K562 (cell line): ENCODE data around the gene LARP4B. TPM values are rescaled to one million over a fixed set of nuclear protein-coding genes. Genes with fewer than 3 reads are reported as not detected.

Experiments used
- ATAC-seq: fragments of 200-7000 bp; cut with Tn5 transposase; 3 replicates; pipeline ENCODE4 v1.9.1; 2020; ENCODE audit warnings: moderate library complexity
- BruUV-seq: library from RNA; stranded (reverse); fragments of 400-500 nt; replicated peaks from 2 replicates; lab custom pipeline; 2021; lab: Mats Ljungman, UMichigan
- CTCF ChIA-PET: fragments of 300-600 bp; formaldehyde crosslinking; extraction: SDS; loops from one replicate; lab custom pipeline; 2021; ENCODE audit warnings: low intra/inter-chr PET ratio; lab: Yijun Ruan, JAX
- POLR2A ChIA-PET: fragments of 300-600, 350-650 bp; sonication (Branson Sonifier 250); formaldehyde crosslinking; extraction: SDS; loops from one replicate; lab custom pipeline; 2021; ENCODE audit warnings: antibody characterized with exemption, inconsistent platforms; lab: Yijun Ruan, JAX
- DNase-seq, 4 experiments: peaks; one replicate each; pipeline versions ENCODE4 v3.0.0 to v3.0.0-alpha.2; 2011 to 2018; ENCODE audit warnings: low spot score in 3 of 4, mixed read lengths in 3 of 4; ENCODE audit errors: extremely low read depth in 1 of 4
- FAIRE-seq: peaks from 2 replicates; lab custom pipeline; 2011; peaks lifted over from hg19 to GRCh38; lab: Jason Lieb, UNC
- H2AFZ ChIP-seq: 2 replicates; pipeline ENCODE4 v1.6.0; 2011; ENCODE audit warnings: low read depth, low read length, control low read depth, inconsistent platforms
- H3K27ac ChIP-seq: fragments of 200-600 bp; 3 replicates; pipeline ENCODE4 v1.8.0; 2011; ENCODE audit warnings: low read depth, mild to moderate bottlenecking, control low read depth, inconsistent platforms, low read length, moderate library complexity, mixed read lengths; ENCODE audit errors: extremely low read depth
- H3K27me3 ChIP-seq, 2 experiments: fragments of 300-600 bp in 1 of 2; 2 replicates in 1 of 2; 3 replicates in 1 of 2; pipeline versions ENCODE4 v1.6.0 to v1.8.0; 2011; ENCODE audit warnings: inconsistent platforms in 2 of 2, low read length in 2 of 2, mild to moderate bottlenecking in 1 of 2, mixed read lengths in 1 of 2, moderate library complexity in 1 of 2; ENCODE audit not compliant: control insufficient read depth in 2 of 2, insufficient read depth in 2 of 2
- H3K36me3 ChIP-seq: fragments of 300-600 bp; 3 replicates; pipeline ENCODE4 v1.8.0; 2011; ENCODE audit warnings: mild to moderate bottlenecking, low read length, inconsistent platforms; ENCODE audit not compliant: control insufficient read depth, insufficient read depth
- H3K4me1 ChIP-seq, 2 experiments: fragments of 200-600 bp in 1 of 2; replicated peaks in 1 of 2; 2 replicates in 1 of 2; 3 replicates in 1 of 2; pipeline versions ENCODE4 v1.5.1 to v1.8.0; 2011; ENCODE audit warnings: inconsistent platforms in 2 of 2, low read length in 2 of 2, mild to moderate bottlenecking in 1 of 2, mixed read lengths in 1 of 2, moderate library complexity in 1 of 2; ENCODE audit not compliant: control insufficient read depth in 2 of 2, insufficient read depth in 2 of 2
- H3K4me2 ChIP-seq: 2 replicates; pipeline ENCODE4 v1.6.1; 2011; ENCODE audit warnings: low read length, control low read depth, inconsistent platforms, mixed read lengths; ENCODE audit not compliant: insufficient read depth
- H3K4me3 ChIP-seq: fragments of 200-600 bp; sonication (generic), shearing (Covaris generic); 2 replicates; pipeline ENCODE4 v1.5.1; 2016; ENCODE audit warnings: control low read depth, inconsistent platforms
- H3K79me2 ChIP-seq: fragments of 200-600 bp; 3 replicates; pipeline ENCODE4 v1.8.0; 2011; ENCODE audit warnings: low read length, inconsistent platforms; ENCODE audit not compliant: control insufficient read depth, insufficient read depth
- H3K9ac ChIP-seq, 2 experiments: 2 replicates each; pipeline versions ENCODE4 v1.6.0 to v1.6.1; 2011; ENCODE audit warnings: low read depth in 2 of 2, low read length in 2 of 2, control low read depth in 1 of 2, inconsistent platforms in 1 of 2, mild to moderate bottlenecking in 1 of 2, mixed read lengths in 1 of 2; ENCODE audit not compliant: insufficient read depth in 1 of 2
- H3K9me1 ChIP-seq: one replicate; pipeline ENCODE4 v1.6.0; 2011; ENCODE audit warnings: inconsistent platforms, mild to moderate bottlenecking, low read length, moderate library complexity; ENCODE audit not compliant: control insufficient read depth, insufficient read depth
- H3K9me3 ChIP-seq: replicated peaks from 2 replicates; pipeline ENCODE4 v1.5.1; 2011; ENCODE audit warnings: low read depth, low read length, inconsistent platforms; ENCODE audit not compliant: control insufficient read depth, insufficient read depth
- H4K20me1 ChIP-seq: replicated peaks from 2 replicates; pipeline ENCODE4 v1.6.1; 2011; ENCODE audit warnings: low read length, inconsistent platforms, mixed read lengths; ENCODE audit not compliant: control insufficient read depth, insufficient read depth
- CSDE1 ChIP-seq, 2 experiments: fragments of 450-650 bp; IDR thresholded peaks; 2 replicates each; pipeline ENCODE4 v1.6.1; 2016; ENCODE audit warnings: mild to moderate bottlenecking in 1 of 2
- CTCF ChIP-seq, 3 experiments: IDR thresholded peaks in 2 of 3; conservative IDR thresholded peaks in 1 of 3; 2 replicates each; pipeline ENCODE4 v1.5.1; 2011 to 2012; ENCODE audit warnings: low read length in 3 of 3, mild to moderate bottlenecking in 3 of 3, control low read depth in 2 of 3, improper control_type of control experiment in 1 of 3, inconsistent platforms in 1 of 3, low read depth in 1 of 3, mixed read lengths in 1 of 3, moderate library complexity in 1 of 3; ENCODE audit not compliant: insufficient read depth in 2 of 3
- MAZ ChIP-seq, 2 experiments: fragments of 450-650 bp in 1 of 2; sonication (generic) in 1 of 2; formaldehyde crosslinking; IDR thresholded peaks in 1 of 2; conservative IDR thresholded peaks in 1 of 2; 2 replicates each; pipeline versions ENCODE4 v1.4.0 to v1.5.0; 2020; ENCODE audit warnings: mild to moderate bottlenecking in 1 of 2, missing genetic modification reagents in 1 of 2
- MCM3 ChIP-seq: fragments of 450-650 bp; IDR thresholded peaks from 2 replicates; pipeline ENCODE4 v1.6.1; 2016
- MXD1 ChIP-seq: fragments of 250-450 bp; sonication (Bioruptor Pico); IDR thresholded peaks from 2 replicates; pipeline ENCODE4 v1.8.0; 2021; ENCODE audit warnings: borderline replicate concordance, mild to moderate bottlenecking, moderate library complexity; ENCODE audit not compliant: poor library complexity, severe bottlenecking
- NKRF ChIP-seq: fragments of 450-650 bp; IDR thresholded peaks from 2 replicates; pipeline ENCODE4 v1.6.1; 2016; ENCODE audit warnings: borderline replicate concordance
- PHF21A ChIP-seq: fragments of 450-650 bp; IDR thresholded peaks from 2 replicates; pipeline ENCODE4 v1.6.1; 2017; ENCODE audit warnings: low read depth, borderline replicate concordance
- SRF ChIP-seq, 2 experiments: fragments of 250-450, 450-650 bp in 1 of 2; sonication (Bioruptor Pico) in 1 of 2; sonication (generic) in 1 of 2; formaldehyde crosslinking; IDR thresholded peaks; 2 replicates each; pipeline versions ENCODE4 v1.5.0 to v1.5.1; 2020 to 2022; ENCODE audit warnings: mild to moderate bottlenecking in 1 of 2, missing genetic modification reagents in 1 of 2
- TRIM24 ChIP-seq, 2 experiments: fragments of 450-650 bp; IDR thresholded peaks; 2 replicates each; pipeline ENCODE4 v1.6.1; 2016
- ZNF639 ChIP-seq, 2 experiments: fragments of 200-800 bp in 1 of 2; sonication (Bioruptor generic) in 1 of 2; sonication (generic) in 1 of 2; formaldehyde crosslinking in 1 of 2; IDR thresholded peaks in 1 of 2; conservative IDR thresholded peaks in 1 of 2; 2 replicates each; pipeline versions ENCODE4 v1.5.0 to v1.6.1; 2016 to 2020; ENCODE audit warnings: missing compliant biosample characterization in 1 of 2, missing genetic modification characterization in 1 of 2, missing genetic modification reagents in 1 of 2
- WGBS: fragments of 100-300 bp; shearing (Covaris generic); methylation state at CpG from one replicate; pipeline ENCODE4 v1.1.6; 2016; ENCODE audit warnings: low coverage, mixed read lengths; ENCODE audit not compliant: insufficient coverage; ENCODE audit errors: missing lambda C conversion rate; 5-methylcytosine and 5-hydroxymethylcytosine counted together
- in situ Hi-C: fragments of 300-500 bp; cut with MboI; formaldehyde crosslinking; loops from 4 replicates; pipeline ENCODE4 v1.15.0; 2018; ENCODE audit warnings: inconsistent platforms, mixed read lengths
- intact Hi-C: fragments of 100-400 bp; cut with micrococcal nuclease; formaldehyde crosslinking; loops from 2 replicates; pipeline ENCODE4 v1.14.2; 2022
- polyA plus RNA-seq, 8 experiments: library from polyadenylated mRNA; depleted of rRNA in 4 of 8; stranded (reverse) in 5 of 8; unstranded in 3 of 8; fragments of >200 nt; fragmentation: Nextera tagmentation in 2 of 8; fragmentation: Illumina TruSeq in 1 of 8; extraction: Ambion mirVana in 2 of 8; extraction: Trizol in 1 of 8; gene quantifications; 2 replicates each; pipeline versions ENCODE4 v1.2.1 to v1.2.3, GENCODE V29; 2011 to 2014; ENCODE audit warnings: inconsistent platforms in 1 of 8, missing spikeins in 1 of 8
- total RNA-seq, 7 experiments: library from RNA; depleted of rRNA in 6 of 7; stranded (reverse); fragments of >200 nt in 6 of 7; fragmentation: Illumina TruSeq in 2 of 7; extraction: Trizol in 2 of 7; gene quantifications; 2 replicates each; pipeline versions ENCODE4 v1.2.1 to v1.2.3, GENCODE V29; 2011 to 2021; ENCODE audit warnings: low replicate concordance in 1 of 7

LARP4B gene
- total and polyA plus RNA-seq, 9 of the 15 experiments (the other 6 are each of a cell fraction or from before 2014, with no cell fraction given): 11.8 to 130 (median 42.6) TPM

GRCh38 chr10:792083-792791, 139.3 kb downstream of the LARP4B start:
- TF ChIP-seq MCM3 (no peak), CTCF (IDR thresholded peaks at IDR 0.05 in 2 of 3, conservative IDR thresholded peaks at IDR 0.05 in 1 of 3; ENCODE audit: insufficient read depth in 2 of 3, low read depth in 1 of 3, low read length in 3 of 3) (no peak), ZNF639 (CRISPR knock-in tag; conservative IDR thresholded peaks at IDR 0.05 in 1 of 2, IDR thresholded peaks at IDR 0.05 in 1 of 2) (no peak), NKRF (no peak), CSDE1 (IDR thresholded peaks at IDR 0.05) (no peak), MXD1 (CRISPR knock-in tag) (no peak), MAZ (CRISPR knock-in tag; conservative IDR thresholded peaks at IDR 0.05 in 1 of 2, IDR thresholded peaks at IDR 0.05 in 1 of 2) (no peak), TRIM24 (IDR thresholded peaks at IDR 0.05) (no peak), SRF (CRISPR knock-in tag; IDR thresholded peaks at IDR 0.05) (no peak), PHF21A (no peak)
- H3K27me3 ChIP-seq: peaks cover 7 to 37% of the 10 kb centered on the region in 2 experiments
- H3K36me3 ChIP-seq: no peaks in the 10 kb centered on the region
- H3K9me1 ChIP-seq: peaks cover 3% of the 10 kb centered on the region
- no TSS peak for BruUV-seq
- DNase-seq (no peak), ATAC-seq (no peak), FAIRE-seq (no peak)
- no peak overlapping the region for H3K27ac ChIP-seq
- H3K4me3 ChIP-seq: no peak overlapping the region
- WGBS: 18% methylated on average over 16 of the region's 16 CpGs
- POLR2A ChIA-PET: interaction anchor here (1.0 kb wide), 1 partner anchor 11 kb away, joined by 4 read pairs; no protein-coding TSS in a partner anchor
- no peaks in the 10 kb centered on the region for H3K79me2 ChIP-seq
- no peak overlapping the region for H3K4me2 ChIP-seq
- no peaks in the 10 kb centered on the region for H3K9me3 ChIP-seq
- no peak overlapping the region for H3K9ac ChIP-seq
- H4K20me1 ChIP-seq: no peaks in the 10 kb centered on the region; the same call in 1 of the 2 replicates
- intact Hi-C loops (no loop called here), in situ Hi-C loops (no loop called here)
- H3K4me1 ChIP-seq: peaks cover 6 to 29% of the 10 kb centered on the region in 2 experiments; a peak in 3 of 5 replicates
- no peak overlapping the region for H2AFZ ChIP-seq
- CTCF ChIA-PET: interaction anchor here (0.6 kb wide), 1 partner anchor 20 kb away, joined by 3 read pairs; no protein-coding TSS in a partner anchor
